Epidermal melanocyte (primary cell): ENCODE results near the gene RSF1.

Source experiments
- DNase-seq: peaks from one replicate; pipeline ENCODE4 v3.0.0; 2011; ENCODE audit warnings: low spot score; ENCODE audit not compliant: insufficient read length

The RSF1 gene

DNA sequence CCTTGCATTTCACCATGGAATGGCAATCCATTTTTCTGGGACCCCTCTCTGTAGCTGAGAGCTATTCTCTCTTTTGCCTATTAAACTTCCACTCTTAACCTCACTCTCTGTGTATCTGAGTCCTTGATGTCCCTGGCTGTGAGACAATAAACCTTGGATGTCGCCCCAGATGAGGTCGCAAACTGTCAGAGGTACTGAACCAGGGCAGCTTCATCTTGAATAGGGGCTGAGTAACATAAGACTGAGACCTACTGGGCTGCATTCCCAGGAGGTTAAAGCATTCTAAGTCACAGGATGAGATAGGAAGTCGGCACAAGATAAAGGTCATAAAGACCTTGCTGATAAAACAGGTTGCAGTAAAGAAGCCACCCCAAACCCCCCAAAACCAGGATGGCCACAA is 68.0 kb downstream of the RSF1 start:
- no peak for DNase-seq

GRCh38 chr11:77750394-77751156 is 69.9 kb downstream of the RSF1 start:
- no peak for DNase-seq

GRCh38 chr11:77749232-77749631 is 71.3 kb downstream of the RSF1 start:
- DNase-seq = no peak

- DNase-seq = no peak
Observed at GRCh38 chr11:77748266-77748665, 72.3 kb downstream of the RSF1 start.

DNA sequence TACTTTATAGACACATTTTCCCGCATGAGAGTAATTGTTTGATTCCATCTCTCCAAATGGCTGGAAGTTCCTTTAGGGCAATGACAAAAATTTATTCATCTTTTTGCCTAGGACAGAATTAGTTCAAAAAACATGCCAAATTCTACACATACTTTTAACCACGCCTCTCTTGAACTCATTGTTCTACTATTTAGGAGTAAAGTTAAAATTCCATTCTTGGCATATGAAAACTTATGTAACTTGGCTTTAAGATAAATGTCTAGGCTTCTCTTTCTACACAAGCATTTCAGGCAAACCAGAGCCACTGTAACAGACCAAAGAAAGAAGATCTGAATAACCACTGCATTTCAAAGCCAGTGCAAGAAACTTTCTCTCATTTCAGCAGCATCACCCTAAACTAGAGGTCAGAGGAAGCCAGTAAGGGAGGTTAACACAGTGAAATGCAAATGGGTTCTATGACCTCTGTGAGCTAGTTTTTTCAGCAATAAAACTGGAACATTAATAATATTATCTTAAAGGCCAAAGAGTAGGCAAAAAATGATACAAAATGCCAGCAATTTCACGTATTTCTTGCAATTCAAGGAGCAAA is 73.0 kb downstream of the RSF1 start:
- DNase-seq = no peak

DNA sequence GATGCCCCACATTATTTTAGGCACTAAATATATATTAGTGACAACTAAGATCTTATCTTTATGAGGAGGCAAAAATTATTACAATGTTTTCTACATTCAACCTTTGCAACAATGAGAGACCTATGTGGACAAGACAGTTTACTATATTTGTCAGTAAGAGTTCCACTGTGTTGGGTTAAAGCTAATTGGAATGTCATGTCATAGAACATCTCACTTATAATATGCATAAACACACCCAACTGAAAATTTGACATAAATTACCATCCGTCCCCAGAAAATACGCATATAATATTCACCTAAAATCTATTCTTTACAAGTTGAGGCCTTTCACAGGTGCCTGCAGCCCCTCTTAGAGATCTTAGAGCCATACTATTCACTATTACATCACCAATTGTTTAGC is 84.0 kb downstream of the RSF1 start:
- no peak for DNase-seq

DNA sequence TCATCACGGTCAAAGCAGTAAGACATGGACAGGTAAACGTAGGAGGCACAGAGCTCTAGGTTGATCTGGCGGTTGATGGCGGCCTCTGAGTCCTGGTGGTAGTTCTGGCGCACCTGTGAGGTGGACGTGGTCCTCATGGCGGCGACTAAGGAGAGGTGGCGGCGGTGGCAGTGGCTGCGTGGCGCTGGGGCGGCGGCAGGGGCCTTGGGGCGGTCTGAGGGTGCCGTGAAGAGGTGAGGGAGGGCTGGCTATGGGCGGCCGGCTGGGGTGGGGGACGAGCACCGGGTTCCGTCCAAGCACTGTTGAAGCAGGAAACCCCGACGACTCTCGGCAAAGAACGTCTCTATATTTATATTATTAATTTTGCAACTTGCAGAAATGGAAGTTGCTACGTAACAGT is 85.6 kb downstream of the RSF1 start:
- no peak for DNase-seq

DNA sequence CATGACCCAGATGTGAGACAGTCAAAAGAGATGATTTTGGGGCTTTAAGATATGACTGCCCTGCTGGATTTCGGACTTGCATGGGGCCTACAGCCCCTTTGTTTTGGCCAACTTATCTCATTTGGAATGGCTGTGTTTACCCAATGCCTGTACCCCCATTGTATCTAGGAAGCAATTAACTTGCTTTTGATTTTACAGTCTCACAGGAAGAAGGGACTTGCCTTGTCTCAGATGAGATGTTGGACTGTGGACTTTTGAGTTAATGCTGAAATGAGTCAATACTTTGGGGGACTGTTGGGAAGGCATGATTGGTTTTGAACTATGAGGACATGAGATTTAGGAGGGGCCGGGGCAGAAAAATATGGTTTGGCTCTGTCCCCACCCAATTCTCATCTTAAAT is 88.4 kb downstream of the RSF1 start:
- DNase-seq = no peak

GRCh38 chr11:77730789-77731188 is 89.7 kb downstream of the RSF1 start:
- no peak for DNase-seq

- DNase-seq = no peak
Observed at GRCh38 chr11:77729063-77729462, 91.5 kb downstream of the RSF1 start.

DNA sequence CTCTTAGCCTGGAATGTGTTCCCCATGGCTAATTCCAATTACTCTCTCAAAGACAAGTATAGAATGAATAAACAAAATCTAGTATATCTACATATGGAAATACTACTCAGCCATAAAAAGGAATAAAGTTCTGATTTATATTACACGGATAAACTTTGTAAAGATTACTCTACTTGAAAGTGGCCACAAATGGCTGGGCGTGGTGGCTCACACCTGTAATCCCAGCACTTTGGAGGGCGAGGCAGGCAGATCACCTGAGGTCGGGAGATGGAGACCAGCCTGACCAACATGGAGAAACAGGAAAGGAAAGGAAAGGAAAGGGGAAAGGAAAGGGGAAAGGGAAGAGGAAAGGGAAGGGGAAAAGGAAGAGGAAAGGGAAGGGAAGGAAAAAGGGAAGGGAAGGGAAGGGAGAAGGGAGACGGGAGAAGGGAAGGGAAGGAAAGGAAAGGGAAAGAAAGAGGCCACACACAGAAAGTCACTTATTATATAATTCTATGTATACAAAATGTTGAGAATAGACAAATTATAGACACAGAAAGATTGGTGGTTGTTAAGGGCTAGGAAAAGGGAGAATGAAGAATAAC is 92.2 kb downstream of the RSF1 start:
- DNase-seq = no peak

- no peak for DNase-seq
Observed at GRCh38 chr11:77726524-77726923, 94.0 kb downstream of the RSF1 start.

- no peak for DNase-seq
Observed at GRCh38 chr11:77725433-77725832, 95.1 kb downstream of the RSF1 start.

DNA sequence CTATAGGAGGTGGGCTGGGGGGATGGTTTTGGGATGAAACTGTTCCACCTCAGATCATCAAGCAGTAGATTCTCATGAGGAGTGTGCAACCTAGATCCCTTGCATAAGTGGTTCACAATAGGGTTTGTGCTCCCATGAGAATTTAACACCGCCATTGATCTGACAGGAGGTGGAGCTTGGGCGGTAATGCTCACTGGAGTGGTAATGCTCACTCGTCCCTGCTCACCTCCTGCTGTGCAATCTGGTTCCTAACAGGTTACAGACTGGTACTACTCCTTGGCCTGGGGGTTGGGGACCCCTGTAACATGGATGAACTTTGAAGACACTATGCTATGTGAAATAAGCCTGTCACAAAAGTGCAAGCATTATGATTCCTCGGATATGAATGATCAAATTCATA is 95.9 kb downstream of the RSF1 start:
- no peak for DNase-seq

DNA sequence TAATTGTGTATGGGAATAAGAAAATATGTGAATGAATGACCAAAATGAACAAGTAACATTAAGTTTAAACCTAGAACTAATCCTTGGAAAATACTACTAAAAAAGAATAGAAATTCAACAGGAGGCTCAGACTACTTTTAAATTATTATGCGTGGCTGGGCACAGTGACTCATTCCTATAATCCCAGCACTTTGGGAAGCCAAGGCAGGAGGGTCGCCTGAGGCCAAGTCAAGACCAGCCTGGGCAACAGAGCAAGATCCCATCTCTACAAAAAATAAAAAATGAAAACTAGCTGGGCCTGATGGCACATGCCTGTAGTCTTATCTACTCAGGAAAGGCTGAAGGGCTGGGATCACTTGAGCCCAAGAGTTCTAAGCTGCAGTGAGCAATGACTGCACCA is 97.5 kb downstream of the RSF1 start:
- no peak for DNase-seq

- no peak for DNase-seq
Observed at GRCh38 chr11:77710358-77710757, 110.2 kb downstream of the RSF1 start.

GRCh38 chr11:77705876-77706579 is 114.5 kb downstream of the RSF1 start:
- DNase-seq = no peak

DNA sequence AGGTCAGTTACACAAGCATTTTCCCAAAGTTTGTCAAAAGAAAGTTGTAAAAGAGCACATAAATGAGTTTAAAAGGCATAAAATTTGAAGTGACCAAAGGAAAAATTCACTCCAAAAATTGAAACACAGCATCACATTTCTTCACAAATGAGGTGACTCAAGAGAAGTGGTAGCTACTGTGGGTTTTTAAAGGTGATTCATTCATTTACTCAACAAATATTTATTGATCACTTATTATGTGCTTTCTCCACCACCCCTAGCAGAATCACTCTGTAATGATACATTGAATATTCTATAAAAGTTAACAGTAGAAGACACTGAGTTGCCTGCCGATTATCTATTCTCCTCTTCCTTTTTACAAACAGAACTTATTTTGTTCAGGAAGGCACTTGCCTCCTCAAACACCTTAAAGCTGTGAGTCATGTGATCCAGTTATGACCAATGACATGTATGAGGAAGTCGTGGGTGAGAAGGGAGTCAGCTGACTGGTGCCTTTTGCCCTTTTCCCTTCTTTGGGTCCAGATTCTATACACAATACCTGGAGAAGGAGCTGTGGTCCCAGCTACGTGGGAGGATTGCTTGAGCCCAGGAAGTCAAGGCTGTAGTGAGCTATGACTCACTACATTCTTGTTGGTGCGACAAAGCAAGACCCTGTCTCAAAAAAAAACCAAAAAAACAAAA is 115.2 kb downstream of the RSF1 start:
- DNase-seq = no peak

GRCh38 chr11:77704029-77704428 is 116.5 kb downstream of the RSF1 start:
- DNase-seq = no peak

DNA sequence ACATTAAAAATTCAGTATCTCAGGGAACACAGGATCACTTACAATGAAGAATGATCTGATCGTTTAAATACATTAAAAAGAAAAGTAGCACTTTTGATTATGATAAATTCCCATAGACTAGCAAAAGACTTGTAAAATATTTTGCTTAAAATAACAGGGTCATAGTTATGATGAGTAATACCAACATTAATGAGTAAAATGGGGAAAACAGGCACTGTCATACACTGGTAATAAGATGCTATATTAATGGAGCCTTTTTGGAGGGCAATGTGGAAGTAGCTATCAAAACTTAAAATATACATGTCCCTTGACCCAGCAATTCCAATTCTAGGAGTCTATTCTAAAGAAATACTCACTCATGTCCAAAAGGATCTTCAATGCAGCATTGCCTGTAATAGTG is 121.1 kb downstream of the RSF1 start:
- DNase-seq = no peak

GRCh38 chr11:77698896-77699295 is 121.6 kb downstream of the RSF1 start:
- DNase-seq = no peak

GRCh38 chr11:77697865-77698264 is 122.7 kb downstream of the RSF1 start:
- DNase-seq = no peak
